NOMO-1 treated with dmso at 0.1 percent for 144 hours (cell line): Measurements from ENCODE around the gene XYLT1.
A peak's percentile ranks its signal among the peaks of the same experiment; 100 is the strongest.

Source experiments
- DNase-seq: peaks from one replicate; lab custom pipeline; 2025; ENCODE audit not compliant: unreplicated experiment; lab: John Stamatoyannopoulos, UW

The XYLT1 gene

GRCh38 chr16:17404941-17405689, 65.6 kb downstream of the XYLT1 start:
- no peak for DNase-seq

GRCh38 chr16:17403859-17404545, 66.8 kb downstream of the XYLT1 start:
- no peak for DNase-seq

GRCh38 chr16:17403156-17403809, 67.5 kb downstream of the XYLT1 start:
- no peak for DNase-seq

DNA sequence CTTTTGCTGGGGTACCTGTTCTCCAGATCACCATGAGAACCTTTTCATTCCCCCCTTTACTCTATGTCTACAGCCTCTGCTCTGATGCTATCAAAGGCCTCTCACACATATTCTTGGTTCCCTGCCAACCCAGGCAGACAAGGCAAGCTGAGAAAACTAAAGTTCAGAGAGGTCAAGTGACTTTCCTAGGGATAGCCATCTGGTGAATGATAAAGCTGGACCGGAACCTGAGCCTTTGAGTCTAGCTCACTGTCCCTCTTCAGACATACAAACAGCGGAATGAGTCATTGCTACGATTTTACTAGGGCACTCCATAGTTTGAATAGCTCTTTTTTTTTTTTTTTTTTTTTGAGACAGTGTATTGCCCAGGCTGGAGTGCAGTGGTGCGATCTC, 73.3 kb downstream of the XYLT1 start:
- DNase-seq: no peak

DNA sequence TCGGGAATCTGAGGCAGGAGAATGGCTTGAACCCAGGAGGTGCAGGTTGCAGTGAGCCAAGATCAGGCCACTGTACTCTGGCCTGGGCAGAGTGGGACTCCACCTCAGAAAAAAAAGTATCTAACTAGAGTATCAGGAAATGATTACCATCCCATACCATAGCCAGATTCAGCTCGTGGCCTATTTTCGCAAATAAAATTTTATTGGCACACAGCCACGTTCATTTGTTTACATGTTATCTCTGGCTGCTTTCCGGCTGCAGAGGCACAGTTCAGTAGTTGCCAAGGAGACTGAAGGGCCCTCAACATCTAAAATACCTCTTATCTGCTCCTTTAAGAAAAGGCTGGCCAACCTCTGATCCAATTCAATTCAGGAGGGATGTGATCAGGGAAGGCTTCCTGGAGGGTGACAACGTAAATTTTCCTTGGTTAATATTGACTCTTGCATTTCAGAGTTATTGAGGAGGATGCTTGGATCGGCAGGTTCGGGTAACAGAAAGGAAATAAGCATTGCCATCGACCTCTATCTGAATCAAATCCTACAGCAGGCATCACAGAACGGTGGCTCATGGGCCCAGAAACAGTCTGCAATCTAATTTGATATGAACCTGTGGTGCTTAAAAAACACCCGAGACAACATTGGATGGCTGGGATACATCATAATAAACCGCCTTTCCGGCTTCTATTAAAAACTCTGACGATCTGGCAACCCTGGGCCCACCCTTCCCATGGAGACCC, 73.8 kb downstream of the XYLT1 start:
- DNase-seq: no peak

- DNase-seq: no peak
These were observed 74.8 kb downstream of the XYLT1 start for GRCh38 chr16:17395849-17396480.

GRCh38 chr16:17392857-17393692, 77.7 kb downstream of the XYLT1 start:
- DNase-seq: no peak

- DNase-seq: no peak
These were observed 78.5 kb downstream of the XYLT1 start for GRCh38 chr16:17392127-17392856.

- DNase-seq: no peak
These were observed 79.0 kb downstream of the XYLT1 start for GRCh38 chr16:17391715-17392114.

GRCh38 chr16:17389384-17389783, 81.4 kb downstream of the XYLT1 start:
- no peak for DNase-seq

GRCh38 chr16:17387256-17387655, 83.5 kb downstream of the XYLT1 start:
- DNase-seq: no peak

DNA sequence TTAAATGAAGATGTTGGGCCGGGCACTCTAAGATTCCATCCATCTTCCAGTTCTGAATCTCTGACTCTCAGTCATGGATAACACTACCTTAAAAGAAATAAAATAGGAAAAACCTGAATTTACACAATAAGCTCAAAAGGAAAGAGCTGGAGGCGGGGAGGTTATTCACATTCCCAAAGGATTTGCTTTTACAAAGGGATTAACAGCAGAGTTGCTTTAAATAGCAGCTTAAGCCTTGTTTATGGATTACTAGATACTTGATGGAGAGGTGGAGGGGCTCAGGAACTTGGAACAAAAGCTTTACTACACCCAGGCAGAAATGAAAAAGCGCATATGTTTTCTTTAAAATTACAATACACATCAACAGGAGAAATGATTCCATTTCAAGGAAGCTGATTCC, 84.5 kb downstream of the XYLT1 start:
- DNase-seq: no peak

GRCh38 chr16:17384471-17384870, 86.3 kb downstream of the XYLT1 start:
- DNase-seq: no peak

GRCh38 chr16:17382949-17383863, 87.6 kb downstream of the XYLT1 start:
- no peak for DNase-seq

DNA sequence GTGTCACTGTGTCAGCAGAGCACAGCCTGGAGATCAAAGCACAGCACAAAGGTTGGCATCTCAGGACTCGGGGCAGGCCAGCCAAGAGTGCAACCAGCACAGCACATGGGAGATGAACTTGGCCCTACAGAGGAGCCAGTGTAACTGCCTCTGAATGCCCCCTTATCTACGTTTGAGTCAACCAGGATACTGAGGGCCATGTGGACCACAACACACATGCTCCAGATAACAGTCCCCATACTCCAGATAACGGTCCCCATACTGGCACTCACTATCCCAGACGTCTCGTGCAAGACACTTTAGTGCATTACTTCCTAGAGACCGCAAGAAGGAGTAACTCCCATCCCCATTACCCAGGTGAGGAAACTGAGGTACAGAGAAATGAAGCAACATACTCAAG, 88.2 kb downstream of the XYLT1 start:
- DNase-seq: no peak

DNA sequence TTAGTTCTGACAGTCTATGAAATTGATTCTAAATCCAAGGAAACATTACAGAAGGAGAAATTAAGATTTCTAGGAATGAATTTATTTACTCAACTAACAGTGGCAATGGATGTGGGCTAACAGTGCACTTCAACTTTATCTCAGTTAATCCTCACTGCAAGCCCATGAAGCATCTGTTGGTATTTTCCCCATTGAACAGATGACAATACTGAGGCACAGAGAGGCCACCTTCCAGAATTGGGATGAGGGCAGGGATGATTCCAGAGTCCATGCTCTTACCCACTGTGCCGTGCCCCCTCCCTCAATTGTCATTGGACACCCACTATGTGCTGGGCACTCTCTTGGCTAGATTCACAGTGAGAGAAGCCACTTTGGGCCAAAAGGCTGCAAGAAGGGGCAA, 89.0 kb downstream of the XYLT1 start:
- no peak for DNase-seq

DNA sequence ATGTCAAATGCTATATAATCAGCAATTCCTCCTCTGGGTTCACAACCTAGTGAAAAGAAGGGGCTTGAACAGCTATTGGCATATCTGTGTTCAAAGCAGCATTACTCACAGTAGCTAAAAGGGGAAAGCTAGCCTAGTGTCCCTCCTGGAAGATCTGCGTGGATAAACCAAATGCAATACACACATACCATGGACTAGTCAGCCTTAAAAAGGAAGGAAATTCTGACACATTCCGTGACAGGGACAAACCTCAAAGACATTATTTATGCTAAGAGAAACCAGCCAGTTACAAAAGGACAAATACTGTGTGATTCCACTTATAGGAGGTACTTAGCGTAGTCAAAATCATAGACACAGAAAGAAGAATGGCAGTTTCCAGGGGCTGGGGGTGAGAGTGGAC, 90.1 kb downstream of the XYLT1 start:
- peak; percentile 46 for DNase-seq

DNA sequence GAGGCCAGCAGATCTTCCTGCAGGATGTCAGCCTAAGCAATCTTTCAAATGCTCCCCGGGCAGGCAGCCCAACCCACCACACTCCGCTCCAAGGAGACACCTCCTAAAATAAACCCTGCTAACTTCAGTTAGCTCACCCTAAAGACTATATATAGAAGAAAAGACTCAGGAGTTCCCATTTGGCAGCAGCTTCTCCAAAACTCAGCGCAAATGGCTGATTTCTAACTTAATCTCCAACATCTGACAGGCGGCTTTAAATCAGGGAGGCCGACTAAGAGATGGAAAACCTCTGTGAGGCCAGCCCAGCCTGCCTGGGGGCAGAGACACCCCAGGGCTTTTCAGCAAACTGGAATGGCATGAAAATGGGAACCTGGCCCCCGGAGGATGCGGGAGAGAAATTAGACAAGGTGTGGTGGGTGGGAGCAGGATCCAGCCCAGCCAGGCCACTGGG, 91.6 kb downstream of the XYLT1 start:
- no peak for DNase-seq
